Heart right ventricle (tissue), 16 donors: Measurements from ENCODE around the gene PKP1. TPM values are rescaled to one million over a fixed set of nuclear protein-coding genes. Genes with fewer than 3 reads are reported as not detected.

Experiments
- ATAC-seq, 8 donors: fragments of 200-7000 bp; cut with Tn5 transposase; one replicate each; pipeline ENCODE4 v1.9.1; 2020; ENCODE audit warnings: mild to moderate bottlenecking in 8 of 8, moderate library complexity in 8 of 8, moderate number of reproducible peaks in 1 of 8
- DNase-seq, 2 donors: peaks; one replicate each; pipeline ENCODE4 v3.0.0-alpha.2; 2020
- H3K27ac ChIP-seq, 10 donors: fragments of 200-600 bp; sonication (generic) in 2 of 10; one replicate each; pipeline versions ENCODE4 v1.5.0 to v1.8.0; 2020 to 2022; ENCODE audit warnings: mild to moderate bottlenecking in 3 of 10
- H3K27me3 ChIP-seq, 7 donors: fragments of 200-600 bp; one replicate each; pipeline ENCODE4 v1.8.0; 2021 to 2022; ENCODE audit warnings: mild to moderate bottlenecking in 2 of 7
- H3K36me3 ChIP-seq, 9 donors: fragments of 200-600 bp; sonication (generic) in 1 of 9; one replicate each; pipeline versions ENCODE4 v1.5.0 to v1.8.0; 2020 to 2022; ENCODE audit warnings: mild to moderate bottlenecking in 2 of 9
- H3K4me1 ChIP-seq, 9 donors: fragments of 200-600 bp; sonication (generic) in 1 of 9; one replicate each; pipeline versions ENCODE4 v1.5.0 to v1.8.0; 2020 to 2022; ENCODE audit warnings: mild to moderate bottlenecking in 4 of 9
- H3K4me3 ChIP-seq, 10 donors: fragments of 200-600 bp; sonication (generic) in 2 of 10; one replicate each; pipeline versions ENCODE4 v1.5.0 to v1.8.0; 2020 to 2022; ENCODE audit warnings: mild to moderate bottlenecking in 7 of 10, moderate library complexity in 2 of 10
- H3K9me3 ChIP-seq, 11 donors: fragments of 200-600 bp in 10 of 11; sonication (generic) in 2 of 11; one replicate each; pipeline versions ENCODE4 v1.5.0 to v1.8.0; 2013 to 2022; ENCODE audit warnings: mild to moderate bottlenecking in 2 of 11, control low read depth in 1 of 11, moderate library complexity in 1 of 11
- CTCF ChIP-seq, 9 donors: fragments of 200-600 bp; sonication (generic) in 2 of 9; IDR thresholded peaks; one replicate each; pipeline versions ENCODE4 v1.5.0 to v1.8.0; 2021 to 2022; ENCODE audit warnings: antibody characterized with exemption in 9 of 9, mild to moderate bottlenecking in 5 of 9, moderate library complexity in 1 of 9
- WGBS, 2 donors: extraction: QIAGEN DNeasy Blood & Tissue Kit; methylation state at CpG; one replicate each; pipeline ENCODE4 v1.1.7; 2013; ENCODE audit warnings: inconsistent platforms in 1 of 2; 5-methylcytosine and 5-hydroxymethylcytosine counted together
- intact Hi-C, 10 donors: fragments of 100-400 bp; cut with DNase I; formaldehyde crosslinking; loops; one replicate each; pipeline versions ENCODE4 v1.11.1 to v1.14.2; 2022
- polyA plus RNA-seq, 2 donors: library from polyadenylated mRNA; stranded (reverse); fragments of 200-250 nt; gene quantifications; one replicate each; pipeline ENCODE4 v1.2.3, GENCODE V29; 2013
- total RNA-seq, 10 donors: library from RNA; stranded (reverse); fragmentation: NEBNext Ultra II Directional in 3 of 10; extraction: Animal tissue kit (Norgen Biotek cat#: 25700) in 3 of 10; gene quantifications; one replicate each; pipeline versions ENCODE4 v1.2.1 to v1.2.4, GENCODE V29; 2021 to 2023
- donor health status: Arrhythmogenic right ventricular cardiomyopathy.
- donor health status: ischemic (EF 13 %, LVEDD 7.1; RV severe dilation, severe dysfunction).
- donor health status: healthy with polysubstance abuse.
- donor health status: DM: no; HTN: yes; CAD: no.
- donor health status: DM: no; HTN: no; CAD: no.
- donor health status: ischemic (EF 25% LVEDD 6.9; RV normal size, moderate dysfunction).
- donor health status: ischemic (EF 25% LVEDD 5.7; RV mildly dilated, moderate dysfunction).
- donor health status: healthy.
- donor health status: DM: yes; HTN: yes; CAD: no.
- donor health status: Ischemic cardiomyopathy.
- donor health status: ischemic (EF 35%, LVEDD 5.7; RV mildly dilated, moderate dysfunction).
- donor health status: nonischemic (EF 11% LVEDD 7.7; RV severe dilation, severe dysfunction).
- donor health status: DM: yes; HTN: yes; CAD: no.
- donor health status: PGD.
- donor health status: ischemic (EF 29% LVEDD 5.4; RV normal size, mild dysfunction).
- donor health status: nonischemic (EF 23%, LVEDD 6.1; RV moderate dilation, normal function).

Gene PKP1
- total and polyA plus RNA-seq, 12 donors, result 0.05 to 1.2 (median 0.33) TPM

- intact Hi-C loops, result no loop called here
- no peaks in the 10 kb centered on the region for H3K9me3 ChIP-seq
- TF ChIP-seq CTCF (IDR thresholded peaks at IDR 0.05), result no peak
Observed at GRCh38 chr1:201322653-201323510, 39.6 kb downstream of the PKP1 start.

GRCh38 chr1:201324306-201324705 is 41.0 kb downstream of the PKP1 start:
- intact Hi-C loops, result no loop called here
- Histone ChIP-seq H3K9me3 (no peaks in the 10 kb centered on the region), H3K27me3 (no peaks in the 10 kb centered on the region), H3K4me3 (no peak overlapping the region), H3K36me3 (no peaks in the 10 kb centered on the region), H3K27ac (no peak overlapping the region), H3K4me1 (peaks cover 0 to 7% (median under 1%) of the 10 kb centered on the region in 9 donors)
- no peak for DNase-seq
- no peak for ATAC-seq
- no peak for TF ChIP-seq CTCF (IDR thresholded peaks at IDR 0.05)
- 98 to 99% methylated on average over 4 of the region's 4 CpGs for WGBS, 2 donors

More at GRCh38 chr1:201322653-201323510, 39.6 kb downstream of the PKP1 start:
- H3K27me3 ChIP-seq, result no peaks in the 10 kb centered on the region
- ATAC-seq (no peak), DNase-seq (no peak)
- WGBS, 2 donors, result 91 to 95% methylated on average over 12 of the region's 12 CpGs
- H3K4me1 ChIP-seq, result no peaks in the 10 kb centered on the region
- H3K36me3 ChIP-seq, result no peaks in the 10 kb centered on the region
- H3K4me3 ChIP-seq, result no peak overlapping the region
- no peak overlapping the region for H3K27ac ChIP-seq

GRCh38 chr1:201324821-201325677 is 41.7 kb downstream of the PKP1 start:
- no peak for DNase-seq

More at GRCh38 chr1:201324821-201325677, 41.7 kb downstream of the PKP1 start:
- Histone ChIP-seq H3K9me3 (no peaks in the 10 kb centered on the region), H3K27ac (no peak overlapping the region), H3K36me3 (no peaks in the 10 kb centered on the region), H3K4me3 (no peak overlapping the region), H3K27me3 (no peaks in the 10 kb centered on the region), H3K4me1 (peaks cover 0 to 12% (median 4%) of the 10 kb centered on the region in 9 donors)
- intact Hi-C loops, result no loop called here
- WGBS, 2 donors, result 80 to 82% methylated on average over 16 of the region's 16 CpGs
- TF ChIP-seq CTCF (IDR thresholded peaks at IDR 0.05), result no peak
- no peak for ATAC-seq
